ENCODE results near the gene VIPR2.
"Not testable (repeated sequence)": the region's sequence is repeated elsewhere in the genome, so short reads cannot be mapped to it uniquely, and the experiment has no call there.

The VIPR2 gene

DNA sequence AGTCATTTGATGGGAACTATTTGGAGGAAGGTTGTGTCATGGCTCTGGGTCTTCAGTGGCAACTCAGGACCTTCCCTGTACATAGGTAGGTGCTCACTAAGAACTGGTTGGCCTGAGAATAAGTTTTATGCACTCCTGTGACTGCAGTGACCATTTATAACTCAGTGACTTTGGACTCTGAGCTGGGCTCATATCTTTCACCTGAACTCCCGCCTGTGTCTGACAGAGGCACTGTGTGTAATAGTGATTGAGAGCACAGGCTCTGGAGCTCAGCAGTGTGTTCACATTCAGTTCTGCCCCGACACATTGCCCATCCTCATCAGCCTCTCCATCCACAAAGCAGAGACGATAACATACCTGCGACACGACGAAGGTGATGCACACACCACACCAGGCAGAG lies 34.6 kb upstream of the VIPR2 start:
- Histone ChIP-seq H3K4me3 (ENCODE audit: insufficient read length, low read depth) (no peak overlapping the region), H3K27me3 (ENCODE audit: insufficient read depth, insufficient read length) (no peaks in the 10 kb centered on the region), H3K4me1 (ENCODE audit: insufficient read depth, insufficient read length) (peaks cover 2% of the 10 kb centered on the region), H3K36me3 (ENCODE audit: insufficient read depth, insufficient read length, low read length) (no peaks in the 10 kb centered on the region), H3K9me3 (ENCODE audit: insufficient read depth, low read length) (0 out of 2 replicates have a peak, but pooled peaks cover 5% of the 10 kb centered on the region), H3K9ac (ENCODE audit: insufficient read length, low read depth) (no peak overlapping the region)
- no peak for DNase-seq (ENCODE audit: low read depth, low spot score)
- no peak for TF ChIP-seq SUZ12 (IDR thresholded peaks at IDR 0.05; ENCODE audit: extremely low read depth, insufficient read depth, insufficient read length)
- no peak for TF ChIP-seq YY1 (IDR thresholded peaks at IDR 0.05; ENCODE audit: insufficient read depth, insufficient read length)
- TF ChIP-seq ZNF274 (IDR thresholded peaks at IDR 0.05; ENCODE audit: low read depth, low read length) = no peak

DNA sequence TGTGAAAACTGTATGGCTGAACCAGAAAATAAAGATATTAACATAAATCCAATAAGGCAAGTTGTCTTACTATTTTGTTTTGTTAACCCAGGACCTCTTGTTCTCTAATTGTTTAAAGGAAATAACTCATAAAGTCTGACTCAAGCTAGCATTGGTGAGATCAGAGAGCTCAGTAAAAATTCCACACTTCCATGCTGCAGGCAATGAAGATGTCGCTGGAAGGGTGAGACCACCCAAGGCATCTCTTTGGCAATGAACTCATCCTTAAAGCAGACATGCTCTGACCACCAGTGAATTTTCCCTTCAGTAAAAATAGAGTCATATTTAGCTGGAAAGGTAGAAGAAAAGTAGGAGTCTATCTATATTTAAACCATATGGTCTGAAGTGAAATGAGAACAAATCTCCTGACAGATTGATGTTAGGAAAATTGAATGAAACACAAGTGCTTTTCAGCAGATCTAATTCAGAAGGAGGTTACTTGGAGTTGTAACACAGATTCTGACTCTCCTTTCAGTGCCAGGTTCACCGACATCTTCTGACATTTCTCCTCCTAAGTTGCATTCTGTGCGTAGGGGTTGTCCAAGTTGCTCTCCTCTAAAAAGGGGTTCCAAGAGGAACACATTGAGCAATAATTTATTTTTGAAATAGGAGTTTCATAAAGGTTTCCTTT lies 32.8 kb upstream of the VIPR2 start:
- no peaks in the 10 kb centered on the region for H3K27me3 ChIP-seq (ENCODE audit: insufficient read depth, insufficient read length)
- TF ChIP-seq SUZ12 (IDR thresholded peaks at IDR 0.05; ENCODE audit: extremely low read depth, insufficient read depth, insufficient read length) (no peak), YY1 (IDR thresholded peaks at IDR 0.05; ENCODE audit: insufficient read depth, insufficient read length) (no peak), ZNF274 (IDR thresholded peaks at IDR 0.05; ENCODE audit: low read depth, low read length) (no peak)
- H3K9me3 ChIP-seq (ENCODE audit: insufficient read depth, low read length) = peaks cover 11% of the 10 kb centered on the region; the same call in 1 of the 2 replicates
- H3K9ac ChIP-seq (ENCODE audit: insufficient read length, low read depth) = no peak overlapping the region
- H3K36me3 ChIP-seq (ENCODE audit: insufficient read depth, insufficient read length, low read length) = no peaks in the 10 kb centered on the region
- DNase-seq (ENCODE audit: low read depth, low spot score) = no peak
- no peak overlapping the region for H3K4me3 ChIP-seq (ENCODE audit: insufficient read length, low read depth)
- peaks cover 2% of the 10 kb centered on the region for H3K4me1 ChIP-seq (ENCODE audit: insufficient read depth, insufficient read length)

DNA sequence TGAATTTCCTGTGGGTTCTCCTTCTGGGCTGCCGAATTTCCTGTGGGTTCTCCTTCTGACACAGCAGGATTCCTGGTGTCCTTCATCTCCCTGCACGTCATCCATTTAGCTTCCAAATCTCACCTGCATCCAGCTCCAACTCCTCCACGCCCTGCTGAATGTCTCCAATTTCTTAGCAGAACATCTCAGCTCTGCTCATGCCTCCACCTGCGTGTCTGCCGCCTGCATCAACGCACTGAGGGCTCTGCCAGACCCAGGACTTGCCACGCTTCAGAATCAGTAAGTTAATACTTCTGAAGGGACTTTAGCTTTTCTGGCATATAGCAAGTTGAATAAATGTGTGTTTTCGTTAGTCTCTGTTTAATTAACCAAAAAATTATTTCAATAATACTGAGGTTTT lies 31.1 kb upstream of the VIPR2 start:
- no peaks in the 10 kb centered on the region for H3K36me3 ChIP-seq (ENCODE audit: insufficient read depth, insufficient read length, low read length)
- H3K27me3 ChIP-seq (ENCODE audit: insufficient read depth, insufficient read length) = no peaks in the 10 kb centered on the region
- DNase-seq (ENCODE audit: low read depth, low spot score) = no peak
- no peak for TF ChIP-seq YY1 (IDR thresholded peaks at IDR 0.05; ENCODE audit: insufficient read depth, insufficient read length)
- no peak for TF ChIP-seq ZNF274 (IDR thresholded peaks at IDR 0.05; ENCODE audit: low read depth, low read length)
- no peak for TF ChIP-seq SUZ12 (IDR thresholded peaks at IDR 0.05; ENCODE audit: extremely low read depth, insufficient read depth, insufficient read length)
- peaks cover 2% of the 10 kb centered on the region for H3K4me1 ChIP-seq (ENCODE audit: insufficient read depth, insufficient read length)
- H3K9me3 ChIP-seq (ENCODE audit: insufficient read depth, low read length) = peaks cover 11% of the 10 kb centered on the region; the same call in 1 of the 2 replicates
- no peak overlapping the region for H3K9ac ChIP-seq (ENCODE audit: insufficient read length, low read depth)
- H3K4me3 ChIP-seq (ENCODE audit: insufficient read length, low read depth) = no peak overlapping the region

DNA sequence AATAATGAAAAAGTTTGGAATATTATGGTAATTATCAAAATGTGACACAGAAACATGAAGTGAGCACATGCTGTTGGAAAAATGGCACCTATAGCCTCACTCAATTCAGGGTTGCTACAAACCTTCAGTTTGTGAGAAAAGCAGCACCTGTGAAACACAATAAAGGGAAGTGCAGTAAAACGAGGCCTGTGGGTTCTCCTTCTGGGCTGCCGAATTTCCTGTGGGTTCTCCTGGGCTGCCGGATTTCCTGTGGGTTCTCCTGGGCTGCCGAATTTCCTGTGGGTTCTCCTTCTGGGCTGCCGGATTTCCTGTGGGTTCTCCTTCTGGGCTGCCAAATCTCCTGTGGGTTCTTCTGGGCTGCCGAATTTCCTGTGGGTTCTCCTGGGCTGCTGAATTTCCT lies 30.4 kb upstream of the VIPR2 start:
- H3K27me3 ChIP-seq (ENCODE audit: insufficient read depth, insufficient read length); H3K4me1 ChIP-seq (ENCODE audit: insufficient read depth, insufficient read length); H3K9ac ChIP-seq (ENCODE audit: insufficient read length, low read depth); DNase-seq (ENCODE audit: low read depth, low spot score); H3K36me3 ChIP-seq (ENCODE audit: insufficient read depth, insufficient read length, low read length); H3K4me3 ChIP-seq (ENCODE audit: insufficient read length, low read depth): not testable (repeated sequence)
- peaks cover 11% of the 10 kb centered on the region; the same call in 1 of the 2 replicates for H3K9me3 ChIP-seq (ENCODE audit: insufficient read depth, low read length)

DNA sequence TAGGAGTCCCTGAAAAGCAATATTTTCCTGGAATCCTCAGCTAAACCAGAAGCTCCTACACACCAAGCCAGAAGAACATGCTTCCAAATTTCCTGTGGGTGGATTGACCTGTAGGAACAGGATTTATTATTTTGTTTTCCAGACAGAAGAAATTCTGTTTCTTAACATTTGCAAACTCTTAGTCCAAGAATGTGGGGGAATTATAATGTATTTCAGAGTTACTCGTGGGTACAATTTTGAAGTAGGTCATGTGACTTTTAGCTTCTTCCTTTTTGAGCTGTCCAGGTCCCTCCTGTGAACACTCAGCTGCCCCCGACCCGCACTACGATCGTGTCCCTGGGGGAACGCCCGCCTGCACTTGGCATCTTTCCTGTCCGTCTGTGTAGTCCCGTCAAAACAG lies 27.7 kb upstream of the VIPR2 start:
- DNase-seq (ENCODE audit: low read depth, low spot score) = no peak
- Histone ChIP-seq H3K4me1 (ENCODE audit: insufficient read depth, insufficient read length) (peaks cover 2% of the 10 kb centered on the region), H3K27me3 (ENCODE audit: insufficient read depth, insufficient read length) (no peaks in the 10 kb centered on the region), H3K9ac (ENCODE audit: insufficient read length, low read depth) (no peak overlapping the region), H3K9me3 (ENCODE audit: insufficient read depth, low read length) (peaks cover 11% of the 10 kb centered on the region; the same call in 1 of the 2 replicates), H3K4me3 (ENCODE audit: insufficient read length, low read depth) (no peak overlapping the region), H3K36me3 (ENCODE audit: insufficient read depth, insufficient read length, low read length) (no peaks in the 10 kb centered on the region)
- no peak for TF ChIP-seq ZNF274 (IDR thresholded peaks at IDR 0.05; ENCODE audit: low read depth, low read length)

DNA sequence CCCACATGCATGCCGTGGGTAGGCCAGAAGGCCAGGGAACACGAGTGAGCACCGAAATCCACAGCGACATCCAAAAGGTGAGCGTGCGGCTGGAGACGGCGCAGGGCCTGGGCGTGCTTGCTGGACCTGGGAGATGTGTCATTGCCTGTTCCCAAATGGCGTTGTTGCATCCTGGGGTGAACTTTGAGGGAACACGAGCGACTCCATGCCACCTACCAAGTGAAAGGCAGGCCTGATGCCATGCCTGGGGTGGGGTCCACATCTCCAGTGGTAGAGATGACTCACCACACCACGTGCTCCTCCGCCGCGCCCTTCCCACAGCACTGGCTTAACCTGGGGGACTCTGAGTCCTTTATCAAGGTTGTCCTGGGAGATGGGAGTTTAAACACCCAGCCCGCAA lies 24.7 kb upstream of the VIPR2 start:
- no peak for DNase-seq (ENCODE audit: low read depth, low spot score)
- Histone ChIP-seq H3K4me3 (ENCODE audit: insufficient read length, low read depth) (no peak overlapping the region), H3K9ac (ENCODE audit: insufficient read length, low read depth) (no peak overlapping the region), H3K4me1 (ENCODE audit: insufficient read depth, insufficient read length) (no peaks in the 10 kb centered on the region), H3K36me3 (ENCODE audit: insufficient read depth, insufficient read length, low read length) (no peaks in the 10 kb centered on the region), H3K9me3 (ENCODE audit: insufficient read depth, low read length) (peaks cover 12% of the 10 kb centered on the region; the same call in 1 of the 2 replicates), H3K27me3 (ENCODE audit: insufficient read depth, insufficient read length) (no peaks in the 10 kb centered on the region)
- TF ChIP-seq SUZ12 (IDR thresholded peaks at IDR 0.05; ENCODE audit: extremely low read depth, insufficient read depth, insufficient read length) = no peak
- no peak for TF ChIP-seq ZNF274 (IDR thresholded peaks at IDR 0.05; ENCODE audit: low read depth, low read length)
- no peak for TF ChIP-seq YY1 (IDR thresholded peaks at IDR 0.05; ENCODE audit: insufficient read depth, insufficient read length)

DNA sequence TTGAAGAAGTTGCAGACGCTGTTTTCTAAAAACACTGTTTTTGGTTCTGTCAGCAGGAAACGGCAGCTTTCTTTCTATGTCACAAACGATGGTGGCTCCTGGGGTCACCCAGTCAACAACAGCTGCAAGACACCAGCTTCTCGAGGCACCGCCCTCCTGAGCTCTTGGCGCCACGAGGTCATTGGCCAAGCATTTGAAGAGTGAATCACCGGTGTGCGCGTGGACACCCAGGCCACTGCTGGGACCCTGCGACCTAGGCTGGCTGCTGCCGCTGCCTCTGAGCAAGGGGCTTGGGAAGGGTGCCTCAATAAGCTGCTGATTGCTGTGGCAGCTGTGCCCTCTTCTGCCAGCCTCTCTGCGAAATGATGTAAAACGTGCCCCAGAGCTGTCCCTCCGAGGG lies 22.5 kb upstream of the VIPR2 start:
- Histone ChIP-seq H3K9ac (ENCODE audit: insufficient read length, low read depth) (no peak overlapping the region), H3K27me3 (ENCODE audit: insufficient read depth, insufficient read length) (no peaks in the 10 kb centered on the region), H3K36me3 (ENCODE audit: insufficient read depth, insufficient read length, low read length) (no peaks in the 10 kb centered on the region), H3K4me1 (ENCODE audit: insufficient read depth, insufficient read length) (no peaks in the 10 kb centered on the region), H3K4me3 (ENCODE audit: insufficient read length, low read depth) (no peak overlapping the region), H3K9me3 (ENCODE audit: insufficient read depth, low read length) (0 out of 2 replicates have a peak, but pooled peaks cover 5% of the 10 kb centered on the region)
- no peak for DNase-seq (ENCODE audit: low read depth, low spot score)
- TF ChIP-seq YY1 (IDR thresholded peaks at IDR 0.05; ENCODE audit: insufficient read depth, insufficient read length) = no peak
- no peak for TF ChIP-seq SUZ12 (IDR thresholded peaks at IDR 0.05; ENCODE audit: extremely low read depth, insufficient read depth, insufficient read length)
- no peak for TF ChIP-seq ZNF274 (IDR thresholded peaks at IDR 0.05; ENCODE audit: low read depth, low read length)

Measured in NT2/D1 (cell line).